Measurements from ENCODE around the gene SPIN1.

SPIN1 gene

DNA sequence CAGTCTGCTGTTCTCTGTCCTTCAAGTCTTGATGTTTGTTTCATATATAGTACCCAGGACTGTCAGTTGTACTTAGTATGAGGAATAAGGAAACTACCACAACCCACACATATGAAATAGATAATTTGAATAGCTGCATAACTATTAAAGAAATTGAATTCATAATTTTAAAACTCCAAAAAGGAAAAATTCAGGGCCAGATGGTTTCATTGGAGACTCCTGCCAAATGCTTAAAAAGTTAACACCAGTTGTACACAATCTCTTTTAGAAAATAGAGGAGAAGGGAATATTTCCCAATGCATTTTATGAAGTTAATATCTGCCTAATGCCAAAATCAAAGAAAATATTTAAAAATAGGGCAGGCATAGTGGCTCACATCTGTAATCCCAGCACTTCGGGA lies 24.6 kb upstream of the SPIN1 start:
- no peak for TF ChIP-seq EZH2phosphoT487 (conservative IDR thresholded peaks at IDR 0.05; ENCODE audit: low read length)
- TF ChIP-seq, protein P1, sequence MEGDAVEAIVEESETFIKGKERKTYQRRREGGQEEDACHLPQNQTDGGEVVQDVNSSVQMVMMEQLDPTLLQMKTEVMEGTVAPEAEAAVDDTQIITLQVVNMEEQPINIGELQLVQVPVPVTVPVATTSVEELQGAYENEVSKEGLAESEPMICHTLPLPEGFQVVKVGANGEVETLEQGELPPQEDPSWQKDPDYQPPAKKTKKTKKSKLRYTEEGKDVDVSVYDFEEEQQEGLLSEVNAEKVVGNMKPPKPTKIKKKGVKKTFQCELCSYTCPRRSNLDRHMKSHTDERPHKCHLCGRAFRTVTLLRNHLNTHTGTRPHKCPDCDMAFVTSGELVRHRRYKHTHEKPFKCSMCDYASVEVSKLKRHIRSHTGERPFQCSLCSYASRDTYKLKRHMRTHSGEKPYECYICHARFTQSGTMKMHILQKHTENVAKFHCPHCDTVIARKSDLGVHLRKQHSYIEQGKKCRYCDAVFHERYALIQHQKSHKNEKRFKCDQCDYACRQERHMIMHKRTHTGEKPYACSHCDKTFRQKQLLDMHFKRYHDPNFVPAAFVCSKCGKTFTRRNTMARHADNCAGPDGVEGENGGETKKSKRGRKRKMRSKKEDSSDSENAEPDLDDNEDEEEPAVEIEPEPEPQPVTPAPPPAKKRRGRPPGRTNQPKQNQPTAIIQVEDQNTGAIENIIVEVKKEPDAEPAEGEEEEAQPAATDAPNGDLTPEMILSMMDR (IDR thresholded peaks at IDR 0.05; ENCODE audit: insufficient read depth, low read length, poor library complexity, severe bottlenecking), result no peak
- H3K9me2 ChIP-seq (replicated peaks; ENCODE audit: insufficient read depth, low read length), result no peaks in the 10 kb centered on the region
- no peak overlapping the region for H3K4me3 ChIP-seq (ENCODE audit: insufficient read depth, low read length, poor library complexity, severe bottlenecking)
- no peaks in the 10 kb centered on the region for H3K9me3 ChIP-seq (ENCODE audit: insufficient read depth, low read length)
- no peak overlapping the region for H3K9ac ChIP-seq (ENCODE audit: low read length)
- H3K4me2 ChIP-seq (ENCODE audit: low read depth, low read length, poor library complexity, severe bottlenecking), result no peak overlapping the region
- H3K79me2 ChIP-seq (ENCODE audit: insufficient read depth, low read length), result no peaks in the 10 kb centered on the region
- H3K27ac ChIP-seq (ENCODE audit: low read depth, low read length), result no peak overlapping the region
- no peaks in the 10 kb centered on the region for H3K27me3 ChIP-seq (ENCODE audit: low read length)
- H3F3A ChIP-seq (ENCODE audit: insufficient read depth), result no peaks in the 10 kb centered on the region
- no peak overlapping the region for H2AFZ ChIP-seq (ENCODE audit: low read depth, low read length, severe bottlenecking)
- H4K20me1 ChIP-seq (ENCODE audit: low read depth, low read length), result no peaks in the 10 kb centered on the region
- H3K36me3 ChIP-seq (ENCODE audit: low read length), result no peaks in the 10 kb centered on the region

GRCh38 chr9:88364706-88365105 lies 23.5 kb upstream of the SPIN1 start:
- no peaks in the 10 kb centered on the region for H3K9me3 ChIP-seq (ENCODE audit: insufficient read depth, low read length)
- no peak overlapping the region for H3K4me2 ChIP-seq (ENCODE audit: low read depth, low read length, poor library complexity, severe bottlenecking)
- H2AFZ ChIP-seq (ENCODE audit: low read depth, low read length, severe bottlenecking), result no peak overlapping the region
- TF ChIP-seq, protein P1 (IDR thresholded peaks at IDR 0.05; ENCODE audit: insufficient read depth, low read length, poor library complexity, severe bottlenecking), result no peak
- TF ChIP-seq EZH2phosphoT487 (conservative IDR thresholded peaks at IDR 0.05; ENCODE audit: low read length), result no peak
- H3K9me2 ChIP-seq (replicated peaks; ENCODE audit: insufficient read depth, low read length), result no peaks in the 10 kb centered on the region
- no peak overlapping the region for H3K4me3 ChIP-seq (ENCODE audit: insufficient read depth, low read length, poor library complexity, severe bottlenecking)
- H3K9ac ChIP-seq (ENCODE audit: low read length), result no peak overlapping the region
- H3K27ac ChIP-seq (ENCODE audit: low read depth, low read length), result no peak overlapping the region
- no peaks in the 10 kb centered on the region for H3K36me3 ChIP-seq (ENCODE audit: low read length)
- H3K79me2 ChIP-seq (ENCODE audit: insufficient read depth, low read length), result no peaks in the 10 kb centered on the region
- H4K20me1 ChIP-seq (ENCODE audit: low read depth, low read length), result no peaks in the 10 kb centered on the region
- no peaks in the 10 kb centered on the region for H3F3A ChIP-seq (ENCODE audit: insufficient read depth)
- H3K27me3 ChIP-seq (ENCODE audit: low read length), result no peaks in the 10 kb centered on the region

- H3K4me3 ChIP-seq (ENCODE audit: insufficient read depth, low read length, poor library complexity, severe bottlenecking), result no peak overlapping the region
- TF ChIP-seq, protein P1 (IDR thresholded peaks at IDR 0.05; ENCODE audit: insufficient read depth, low read length, poor library complexity, severe bottlenecking), result no peak
- TF ChIP-seq EZH2phosphoT487 (conservative IDR thresholded peaks at IDR 0.05; ENCODE audit: low read length), result no peak
- H3F3A ChIP-seq (ENCODE audit: insufficient read depth), result no peaks in the 10 kb centered on the region
- H3K9me2 ChIP-seq (replicated peaks; ENCODE audit: insufficient read depth, low read length), result no peaks in the 10 kb centered on the region
- H3K9ac ChIP-seq (ENCODE audit: low read length), result no peak overlapping the region
- no peaks in the 10 kb centered on the region for H3K9me3 ChIP-seq (ENCODE audit: insufficient read depth, low read length)
- H3K27ac ChIP-seq (ENCODE audit: low read depth, low read length), result no peak overlapping the region
- no peaks in the 10 kb centered on the region for H3K36me3 ChIP-seq (ENCODE audit: low read length)
- no peak overlapping the region for H3K4me2 ChIP-seq (ENCODE audit: low read depth, low read length, poor library complexity, severe bottlenecking)
- no peaks in the 10 kb centered on the region for H4K20me1 ChIP-seq (ENCODE audit: low read depth, low read length)
- no peaks in the 10 kb centered on the region for H3K27me3 ChIP-seq (ENCODE audit: low read length)
- no peak overlapping the region for H2AFZ ChIP-seq (ENCODE audit: low read depth, low read length, severe bottlenecking)
- H3K79me2 ChIP-seq (ENCODE audit: insufficient read depth, low read length), result no peaks in the 10 kb centered on the region
Measured at GRCh38 chr9:88370346-88370745, 17.9 kb upstream of the SPIN1 start.

Measured in SU-DHL-6 (cell line).